Measurements from ENCODE around the gene OGDH.

- TF ChIP-seq NR2F1 (CRISPR knock-in tag; IDR thresholded peaks at IDR 0.05) (no peak), HOXA5 (CRISPR knock-in tag; IDR thresholded peaks at IDR 0.05) (no peak), NFYB (CRISPR knock-in tag; IDR thresholded peaks at IDR 0.05) (no peak), ATF2 (CRISPR knock-in tag; IDR thresholded peaks at IDR 0.05) (no peak), CHCHD3 (CRISPR knock-in tag; IDR thresholded peaks at IDR 0.05) (no peak), MAX (IDR thresholded peaks at IDR 0.05) (no peak), SP1 (IDR thresholded peaks at IDR 0.05) (no peak), SP1 (CRISPR knock-in tag; IDR thresholded peaks at IDR 0.05) (no peak), TEAD3 (CRISPR knock-in tag; optimal IDR thresholded peaks at IDR 0.05; ENCODE audit: borderline replicate concordance) (no peak)
- TF ChIP-seq, protein P1, sequence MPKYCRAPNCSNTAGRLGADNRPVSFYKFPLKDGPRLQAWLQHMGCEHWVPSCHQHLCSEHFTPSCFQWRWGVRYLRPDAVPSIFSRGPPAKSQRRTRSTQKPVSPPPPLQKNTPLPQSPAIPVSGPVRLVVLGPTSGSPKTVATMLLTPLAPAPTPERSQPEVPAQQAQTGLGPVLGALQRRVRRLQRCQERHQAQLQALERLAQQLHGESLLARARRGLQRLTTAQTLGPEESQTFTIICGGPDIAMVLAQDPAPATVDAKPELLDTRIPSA (CRISPR knock-in tag; IDR thresholded peaks at IDR 0.05; ENCODE audit: borderline replicate concordance): no peak
- TF ChIP-seq, protein P2, sequence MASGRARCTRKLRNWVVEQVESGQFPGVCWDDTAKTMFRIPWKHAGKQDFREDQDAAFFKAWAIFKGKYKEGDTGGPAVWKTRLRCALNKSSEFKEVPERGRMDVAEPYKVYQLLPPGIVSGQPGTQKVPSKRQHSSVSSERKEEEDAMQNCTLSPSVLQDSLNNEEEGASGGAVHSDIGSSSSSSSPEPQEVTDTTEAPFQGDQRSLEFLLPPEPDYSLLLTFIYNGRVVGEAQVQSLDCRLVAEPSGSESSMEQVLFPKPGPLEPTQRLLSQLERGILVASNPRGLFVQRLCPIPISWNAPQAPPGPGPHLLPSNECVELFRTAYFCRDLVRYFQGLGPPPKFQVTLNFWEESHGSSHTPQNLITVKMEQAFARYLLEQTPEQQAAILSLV (CRISPR knock-in tag; IDR thresholded peaks at IDR 0.05; ENCODE audit: borderline replicate concordance): no peak
- TF ChIP-seq, protein P3, sequence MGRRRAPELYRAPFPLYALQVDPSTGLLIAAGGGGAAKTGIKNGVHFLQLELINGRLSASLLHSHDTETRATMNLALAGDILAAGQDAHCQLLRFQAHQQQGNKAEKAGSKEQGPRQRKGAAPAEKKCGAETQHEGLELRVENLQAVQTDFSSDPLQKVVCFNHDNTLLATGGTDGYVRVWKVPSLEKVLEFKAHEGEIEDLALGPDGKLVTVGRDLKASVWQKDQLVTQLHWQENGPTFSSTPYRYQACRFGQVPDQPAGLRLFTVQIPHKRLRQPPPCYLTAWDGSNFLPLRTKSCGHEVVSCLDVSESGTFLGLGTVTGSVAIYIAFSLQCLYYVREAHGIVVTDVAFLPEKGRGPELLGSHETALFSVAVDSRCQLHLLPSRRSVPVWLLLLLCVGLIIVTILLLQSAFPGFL (CRISPR knock-in tag; IDR thresholded peaks at IDR 0.05): no peak
Measured at GRCh38 chr7:44698046-44698580, 91.7 kb downstream of the OGDH start.
